HepG2 (cell line): ENCODE data around the gene DLG1.

Experiments
- HMG20A ChIP-seq: IDR thresholded peaks from 2 replicates; pipeline ENCODE4 v1.6.1; 2016; ENCODE audit warnings: borderline replicate concordance
- MAX ChIP-seq: IDR thresholded peaks from 2 replicates; pipeline ENCODE4 v1.6.1; 2012; ENCODE audit warnings: inconsistent platforms
- RAD21 ChIP-seq: fragments of 450-650 bp; formaldehyde crosslinking; IDR thresholded peaks from 2 replicates; pipeline ENCODE4 v1.5.0; 2020; ENCODE audit warnings: mild to moderate bottlenecking
- RXRB ChIP-seq: IDR thresholded peaks from 2 replicates; pipeline ENCODE4 v1.6.1; 2016; ENCODE audit warnings: borderline replicate concordance, missing genetic modification reagents, missing compliant biosample characterization
- SP4 ChIP-seq: sonication (generic); formaldehyde crosslinking; IDR thresholded peaks from 2 replicates; pipeline ENCODE4 v1.8.1; 2023; ENCODE audit warnings: mild to moderate bottlenecking, missing genetic modification reagents
- TAF15 ChIP-seq: fragments of 200-400 bp; formaldehyde crosslinking; IDR thresholded peaks from one replicate; pipeline ENCODE4 v1.6.1; 2018; ENCODE audit warnings: mild to moderate bottlenecking, low read depth, low read length; ENCODE audit not compliant: poor library complexity, severe bottlenecking
- ZKSCAN5 ChIP-seq: sonication (generic); formaldehyde crosslinking; IDR thresholded peaks from 2 replicates; pipeline ENCODE4 v1.5.1; 2020; ENCODE audit warnings: mild to moderate bottlenecking, missing genetic modification reagents
- ZNF138 ChIP-seq: sonication (generic); formaldehyde crosslinking; IDR thresholded peaks from 2 replicates; pipeline ENCODE4 v1.5.0; 2020; ENCODE audit warnings: mild to moderate bottlenecking, low read depth, missing genetic modification reagents
- ZNF777 ChIP-seq: sonication (generic); formaldehyde crosslinking; IDR thresholded peaks from 2 replicates; pipeline ENCODE4 v1.4.0; 2020; ENCODE audit warnings: missing genetic modification reagents

DNA sequence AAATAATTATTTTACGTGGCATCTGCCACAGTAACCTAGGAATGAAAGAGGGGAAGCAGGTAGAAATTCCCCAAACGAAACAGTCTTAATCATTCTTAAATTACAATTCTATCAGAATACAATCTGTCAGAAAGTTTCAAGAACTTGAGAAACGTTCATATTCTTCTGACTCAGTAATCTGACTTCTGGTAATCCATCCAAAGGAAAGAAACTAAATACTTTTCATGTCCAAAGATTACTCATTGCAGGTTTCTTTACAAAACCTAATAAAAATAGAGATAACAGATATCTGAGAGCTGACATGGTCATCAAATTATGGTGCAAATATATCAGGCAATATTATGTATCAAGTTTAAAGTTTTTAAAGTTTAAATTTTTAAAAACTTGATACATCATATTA, 109.4 kb downstream of the DLG1 start:
- no peak for TF ChIP-seq HMG20A (CRISPR knock-in tag)
- no peak for TF ChIP-seq TAF15
- TF ChIP-seq RXRB (CRISPR knock-in tag), result no peak
- TF ChIP-seq RAD21 (CRISPR knock-in tag), result no peak
- no peak for TF ChIP-seq ZKSCAN5 (CRISPR knock-in tag)
- no peak for TF ChIP-seq ZNF777
- no peak for TF ChIP-seq MAX
- TF ChIP-seq SP4 (CRISPR knock-in tag), result no peak
- TF ChIP-seq ZNF138 (CRISPR knock-in tag), result no peak
